Dermis microvascular lymphatic vessel endothelial cell (primary cell): ENCODE data around the gene MPPE1. TPM values are rescaled to one million over a fixed set of nuclear protein-coding genes. Genes with fewer than 3 reads are reported as not detected.
"Not testable (repeated sequence)": the region's sequence is repeated elsewhere in the genome, so short reads cannot be mapped to it uniquely, and the experiment has no call there.

Experiments
- DNase-seq, 2 donors: peaks; one replicate each; pipeline versions ENCODE4 v3.0.0 to v3.0.0-alpha.2; 2010; ENCODE audit warnings: low read depth in 2 of 2
- total RNA-seq: library from RNA; depleted of rRNA; stranded (reverse); fragments of >200 nt; gene quantifications from 2 replicates; pipeline ENCODE4 v1.2.1, GENCODE V29; 2014

The MPPE1 gene
- total RNA-seq, 1 donor from 2014 or later, result 11.6 TPM

GRCh38 chr18:11859282-11859830, 48.8 kb downstream of the MPPE1 start:
- DNase-seq, result no peak

DNA sequence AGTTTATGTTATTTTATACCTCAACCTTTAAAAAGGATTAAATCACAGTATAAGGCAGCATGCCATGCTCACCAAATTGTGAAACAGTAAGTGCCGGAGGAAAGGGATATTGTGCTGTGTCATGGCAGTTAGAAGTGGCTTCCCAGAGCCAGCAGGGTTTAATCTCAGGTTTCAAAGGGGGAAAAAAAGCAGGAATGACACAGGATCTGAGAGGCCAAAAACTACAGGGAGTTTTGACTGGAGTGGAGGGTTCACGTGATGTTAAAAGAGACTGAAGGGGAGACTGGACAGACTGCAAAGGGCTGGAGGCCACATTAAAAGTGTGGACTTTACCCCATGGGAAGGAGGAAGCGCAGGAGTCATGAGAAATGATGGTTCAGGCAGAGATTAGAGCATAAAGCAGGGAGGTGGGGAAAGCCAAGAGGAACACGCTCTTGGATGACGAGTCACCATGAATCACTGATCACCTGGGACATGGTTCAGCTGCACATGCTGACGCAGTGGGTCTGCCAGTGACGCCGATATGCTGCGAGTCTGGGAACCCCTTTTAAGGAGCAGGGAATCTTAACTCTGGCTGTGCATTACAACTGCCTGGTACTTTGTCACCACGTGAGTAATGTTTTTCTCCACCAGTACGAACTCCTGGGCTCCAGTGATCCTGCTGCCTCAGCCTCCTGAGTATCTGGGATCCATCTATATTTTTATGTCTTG, 50.8 kb downstream of the MPPE1 start:
- DNase-seq, result peak; percentile 65 to 92

GRCh38 chr18:11854554-11854953, 53.6 kb downstream of the MPPE1 start:
- not testable (repeated sequence) for DNase-seq

- peak in 1 of 2 donors; percentile 53 for DNase-seq
Measured at GRCh38 chr18:11851806-11852337, 56.2 kb downstream of the MPPE1 start.

DNA sequence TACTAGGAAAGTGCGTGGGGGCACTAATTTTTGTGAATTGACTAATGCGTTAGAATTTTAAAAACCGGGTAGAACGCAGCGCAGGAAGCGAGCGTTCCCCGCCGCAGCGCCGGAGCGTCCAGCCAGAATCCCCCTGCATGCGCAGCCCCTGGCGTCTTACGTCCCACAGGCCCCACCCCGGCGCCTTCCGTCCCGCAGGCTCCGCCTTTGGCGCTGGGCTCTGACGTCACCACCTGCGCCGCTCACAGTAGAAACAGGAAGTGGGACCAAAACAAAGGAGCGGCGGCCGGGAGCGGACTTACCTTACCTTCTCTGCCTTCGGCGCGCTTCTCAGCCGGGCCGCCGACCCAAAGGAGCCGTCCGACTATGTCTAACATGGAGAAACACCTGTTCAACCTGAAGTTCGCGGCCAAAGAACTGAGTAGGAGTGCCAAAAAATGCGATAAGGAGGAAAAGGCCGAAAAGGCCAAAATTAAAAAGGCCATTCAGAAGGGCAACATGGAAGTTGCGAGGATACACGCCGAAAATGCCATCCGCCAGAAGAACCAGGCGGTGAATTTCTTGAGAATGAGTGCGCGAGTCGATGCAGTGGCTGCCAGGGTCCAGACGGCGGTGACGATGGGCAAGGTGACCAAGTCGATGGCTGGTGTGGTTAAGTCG, 56.8 kb downstream of the MPPE1 start, which contains the start of gene CHMP1B:
Gene CHMP1B (plus strand): TSS at position 268 of the 660 bp plus-strand sequence. CDS start 99 bp downstream, at position 367.
- DNase-seq, result peak; percentile 93 to 98

- peak; percentile 75 to 80 for DNase-seq
Measured at GRCh38 chr18:11850821-11851145, 57.3 kb downstream of the MPPE1 start.

GRCh38 chr18:11849841-11850634, 58.1 kb downstream of the MPPE1 start:
- peak in 1 of 2 donors; percentile 61 for DNase-seq

DNA sequence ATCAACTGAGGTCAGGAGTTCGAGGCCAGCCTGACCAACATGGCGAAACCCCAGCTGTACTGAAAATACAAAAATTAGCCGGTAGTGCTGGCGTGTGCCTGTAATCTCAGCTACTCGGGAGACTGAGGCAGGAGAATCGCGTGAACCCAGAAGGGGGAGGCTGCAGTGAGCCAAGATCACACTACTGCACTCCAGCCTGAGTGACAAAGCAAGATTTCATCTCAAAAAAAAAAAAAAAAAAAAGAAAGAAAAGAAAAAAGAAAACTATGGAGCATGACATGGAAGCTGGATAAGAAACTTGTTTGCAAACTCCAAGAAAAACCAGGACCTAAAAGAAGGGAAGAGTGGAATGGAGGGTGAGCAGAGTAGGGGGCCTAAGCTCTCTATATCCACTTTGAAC, 58.8 kb downstream of the MPPE1 start:
- no peak for DNase-seq

GRCh38 chr18:11847811-11848210, 60.3 kb downstream of the MPPE1 start:
- no peak for DNase-seq

DNA sequence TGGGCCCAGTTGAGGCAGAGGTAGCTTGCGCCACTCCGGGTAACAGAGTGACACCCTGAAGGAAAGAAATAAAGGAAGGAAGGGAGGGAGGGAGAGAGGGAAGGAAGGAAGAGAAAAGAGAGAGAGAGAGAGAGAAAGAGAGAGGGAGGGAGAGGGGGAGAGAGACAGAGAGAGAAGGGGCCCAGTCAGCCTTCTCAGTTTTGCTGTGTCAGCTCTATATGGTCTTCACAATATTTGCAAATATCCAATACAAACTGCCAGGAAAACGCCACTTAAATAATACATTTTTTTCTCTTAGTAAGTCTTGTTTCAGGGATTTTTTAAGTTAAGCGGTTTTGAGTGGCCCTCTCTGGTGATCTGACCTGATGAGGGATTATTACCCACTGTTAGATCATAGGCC, 62.5 kb downstream of the MPPE1 start:
- DNase-seq, result no peak

- no peak for DNase-seq
Measured at GRCh38 chr18:11844436-11844835, 63.7 kb downstream of the MPPE1 start.

- no peak for DNase-seq
Measured at GRCh38 chr18:11842562-11842961, 65.6 kb downstream of the MPPE1 start.

- no peak for DNase-seq
Measured at GRCh38 chr18:11840493-11840892, 67.6 kb downstream of the MPPE1 start.

DNA sequence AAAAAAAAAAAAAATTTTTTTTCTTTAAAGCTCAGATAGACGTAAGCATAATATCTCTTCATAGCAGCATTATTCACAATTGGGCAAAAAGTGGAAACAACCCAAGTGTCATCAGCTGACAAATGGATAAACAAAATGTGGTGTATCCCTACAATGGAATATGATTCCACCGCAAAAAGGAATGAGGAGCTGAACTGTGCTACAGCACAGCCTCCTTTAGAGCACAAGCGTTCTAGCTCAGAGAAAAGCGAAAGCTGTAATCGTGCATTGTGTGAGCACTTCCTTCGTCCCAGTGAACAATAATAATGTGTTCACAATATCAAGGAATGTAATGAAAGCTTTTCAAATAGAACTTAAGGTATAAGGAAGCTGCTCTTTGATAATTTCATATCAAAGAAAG, 68.6 kb downstream of the MPPE1 start:
- no peak for DNase-seq

DNA sequence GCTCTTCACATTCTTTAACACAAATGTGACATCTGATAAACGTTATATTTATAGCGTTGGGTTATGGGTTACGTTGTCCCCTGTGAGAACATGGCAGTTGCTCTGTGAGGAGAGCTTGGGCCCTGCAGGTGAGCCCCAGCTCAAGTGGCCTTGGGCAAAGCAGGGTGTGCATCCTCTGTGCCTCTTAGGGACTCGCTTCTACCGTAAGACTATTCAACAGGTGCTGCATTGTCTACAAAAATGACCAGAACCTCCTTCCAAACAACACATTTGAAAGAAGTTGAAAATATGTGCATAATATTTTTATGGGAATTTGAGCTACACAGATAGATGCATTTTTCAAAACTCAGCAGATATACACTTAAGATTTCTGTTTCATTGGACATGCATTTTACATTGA, 73.3 kb downstream of the MPPE1 start:
- no peak for DNase-seq

Other genes starting within 250 kb of the MPPE1 start
- 0.39 and 0.51 TPM in 2 replicates for gene GNAL, start 219.1 kb downstream of the MPPE1 start, total RNA-seq
- 50.3 and 70.9 TPM in 2 replicates for gene CHMP1B, start 56.9 kb downstream of the MPPE1 start, total RNA-seq
- gene IMPA2, start 73.2 kb upstream of the MPPE1 start, total RNA-seq, result 8.6 and 14.8 TPM in 2 replicates
- not detected in 2 replicates for gene ANKRD62, start 185.5 kb upstream of the MPPE1 start, total RNA-seq